ENCODE data around the gene DNAJC15.

DNA sequence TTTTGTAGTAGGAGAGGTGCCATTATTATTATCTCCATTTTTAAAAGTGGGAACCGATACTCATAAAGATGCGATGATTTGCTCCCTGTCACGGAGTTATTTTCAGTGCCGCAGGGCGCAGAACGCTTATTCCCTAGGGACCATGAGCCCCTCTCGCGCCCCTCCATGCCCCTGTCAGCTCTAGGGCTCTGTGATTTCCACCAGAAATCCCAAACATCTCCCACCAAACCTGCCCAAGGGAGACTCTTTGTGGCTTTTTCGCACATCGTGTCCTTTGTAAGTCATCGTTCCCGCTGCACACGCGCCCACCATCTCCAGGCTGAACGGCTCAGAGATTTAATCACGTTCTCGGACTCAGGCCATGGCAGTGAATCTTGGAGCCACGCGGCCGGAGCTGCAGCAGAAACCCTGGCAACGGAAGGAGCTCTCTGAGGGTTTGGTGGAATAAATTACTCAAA, 105.1 kb downstream of the DNAJC15 start:
- TF ChIP-seq POLR2A (IDR thresholded peaks at IDR 0.05): no peak
- TF ChIP-seq POLR2AphosphoS5 (IDR thresholded peaks at IDR 0.05): no peak
